Lung (tissue), 12 donors: ENCODE data around the gene TNNT2. TPM values are rescaled to one million over a fixed set of nuclear protein-coding genes. Genes with fewer than 3 reads are reported as not detected.

ENCODE experiments used
- ATAC-seq: fragments of 200-7000 bp; cut with Tn5 transposase; one replicate; pipeline ENCODE4 v1.9.1; 2020; ENCODE audit warnings: moderate number of reproducible peaks; ENCODE audit not compliant: insufficient read depth, low FRiP score
- DNase-seq, 3 donors: peaks; one replicate each; pipeline ENCODE4 v3.0.0-alpha.2; 2013 to 2017
- H3K27ac ChIP-seq, 2 donors: one replicate each; pipeline ENCODE4 v1.5.1; 2013; ENCODE audit warnings: mild to moderate bottlenecking in 2 of 2, moderate library complexity in 2 of 2, control low read depth in 1 of 2, inconsistent platforms in 1 of 2, low read depth in 1 of 2, low read length in 1 of 2
- H3K27me3 ChIP-seq, 3 donors: one replicate each; pipeline ENCODE4 v1.5.1; 2013; ENCODE audit warnings: low read length in 2 of 3; ENCODE audit not compliant: control insufficient read depth in 3 of 3, insufficient read depth in 3 of 3
- H3K36me3 ChIP-seq, 4 donors: one replicate each; pipeline ENCODE4 v1.5.1; 2013; ENCODE audit warnings: low read length in 4 of 4, mild to moderate bottlenecking in 1 of 4, moderate library complexity in 1 of 4; ENCODE audit not compliant: control insufficient read depth in 4 of 4, insufficient read depth in 4 of 4
- H3K4me1 ChIP-seq, 5 donors: one replicate each; pipeline ENCODE4 v1.5.1; 2013; ENCODE audit warnings: low read length in 5 of 5, mild to moderate bottlenecking in 2 of 5, moderate library complexity in 1 of 5; ENCODE audit not compliant: control insufficient read depth in 5 of 5, insufficient read depth in 5 of 5
- H3K4me3 ChIP-seq: one replicate; pipeline ENCODE4 v1.5.1; 2013; ENCODE audit warnings: mild to moderate bottlenecking, control low read depth, moderate library complexity
- H3K9ac ChIP-seq, 2 donors: one replicate each; pipeline ENCODE4 v1.5.1; 2013; ENCODE audit warnings: low read length in 2 of 2, control low read depth in 1 of 2; ENCODE audit not compliant: insufficient read depth in 1 of 2
- H3K9me3 ChIP-seq, 4 donors: one replicate each; pipeline ENCODE4 v1.5.1; 2013; ENCODE audit warnings: low read length in 3 of 4, mild to moderate bottlenecking in 1 of 4, moderate library complexity in 1 of 4; ENCODE audit not compliant: control insufficient read depth in 4 of 4, insufficient read depth in 3 of 4
- CTCF ChIP-seq: IDR thresholded peaks from 2 replicates; pipeline ENCODE4 v1.5.1; 2012; ENCODE audit warnings: mild to moderate bottlenecking; ENCODE audit errors: control extremely low read depth, extremely low read depth
- WGBS, 2 donors: extraction: QIAGEN DNeasy Blood & Tissue Kit; methylation state at CpG; one replicate each; pipeline ENCODE4 v1.1.7; 2013; 5-methylcytosine and 5-hydroxymethylcytosine counted together
- polyA plus RNA-seq, 2 donors: library from polyadenylated mRNA; stranded (reverse); fragments of 200-250 nt; gene quantifications; one replicate each; pipeline ENCODE4 v1.2.1, GENCODE V29; 2013
- total RNA-seq, 2 donors: library from RNA; depleted of rRNA in 1 of 2; stranded (reverse); fragments of >200 nt in 1 of 2; gene quantifications; one replicate each; pipeline ENCODE4 v1.2.1, GENCODE V29; 2014 to 2021
- donor health status: control.
- donor health status: control.
- donor health status: Bipolar disorder and iron deficiency.
- donor health status: healthy.
- donor health status: DM: yes; HTN: yes; CAD: no.

Gene TNNT2
- total and polyA plus RNA-seq, 4 donors, result 2.0 to 10.4 (median 5.4) TPM

GRCh38 chr1:201395936-201396335 lies 18.5 kb upstream of the TNNT2 start:
- ATAC-seq (no peak), DNase-seq (no peak)
- H3K9ac ChIP-seq, result no peak overlapping the region
- no peak for TF ChIP-seq CTCF
- no peaks in the 10 kb centered on the region for H3K9me3 ChIP-seq
- H3K27ac ChIP-seq, result peak overlapping the region in 1 of 2 donors; percentile 2
- H3K4me1 ChIP-seq, result peaks cover 0 to 27% (median 10%) of the 10 kb centered on the region in 5 donors
- 93 to 96% methylated on average over 4 of the region's 4 CpGs for WGBS, 2 donors
- no peak overlapping the region for H3K4me3 ChIP-seq
- peaks cover 0 to 19% (median 16%) of the 10 kb centered on the region in 3 donors for H3K27me3 ChIP-seq
- no peaks in the 10 kb centered on the region for H3K36me3 ChIP-seq

GRCh38 chr1:201394591-201394990 lies 17.1 kb upstream of the TNNT2 start:
- ATAC-seq (no peak), DNase-seq (no peak)
- Histone ChIP-seq H3K9me3 (no peaks in the 10 kb centered on the region), H3K4me1 (peaks cover 0 to 18% (median 9%) of the 10 kb centered on the region in 5 donors), H3K27me3 (peaks cover 0 to 9% (median 9%) of the 10 kb centered on the region in 3 donors), H3K4me3 (no peak overlapping the region), H3K36me3 (no peaks in the 10 kb centered on the region), H3K27ac (no peak overlapping the region), H3K9ac (no peak overlapping the region)
- 76 to 80% methylated on average over 3 of the region's 3 CpGs for WGBS, 2 donors
- TF ChIP-seq CTCF, result no peak

- no peak for ATAC-seq
- Histone ChIP-seq H3K27ac (no peak overlapping the region), H3K4me3 (no peak overlapping the region), H3K4me1 (peaks cover 0 to 8% (median 3%) of the 10 kb centered on the region in 5 donors), H3K36me3 (no peaks in the 10 kb centered on the region), H3K9ac (no peak overlapping the region), H3K9me3 (no peaks in the 10 kb centered on the region), H3K27me3 (peaks cover 0 to 3% (median under 1%) of the 10 kb centered on the region in 3 donors)
- DNase-seq, result no peak
- WGBS, 2 donors, result 26 to 56% methylated on average over 3 of the region's 3 CpGs
- TF ChIP-seq CTCF, result no peak
Observed at GRCh38 chr1:201393076-201393475, 15.6 kb upstream of the TNNT2 start.
